Measurements from ENCODE around the gene BCAS4.
"Not testable (repeated sequence)": the region's sequence is repeated elsewhere in the genome, so short reads cannot be mapped to it uniquely, and the experiment has no call there.

The BCAS4 gene

GRCh38 chr20:50879649-50880550 is 85.0 kb downstream of the BCAS4 start:
- DNase-seq, result no peak

- DNase-seq, result not testable (repeated sequence)
These were observed 87.0 kb downstream of the BCAS4 start for GRCh38 chr20:50881759-50882424.

GRCh38 chr20:50883856-50884255 is 89.0 kb downstream of the BCAS4 start:
- DNase-seq, result no peak

GRCh38 chr20:50885068-50885467 is 90.2 kb downstream of the BCAS4 start:
- DNase-seq, result no peak

DNA sequence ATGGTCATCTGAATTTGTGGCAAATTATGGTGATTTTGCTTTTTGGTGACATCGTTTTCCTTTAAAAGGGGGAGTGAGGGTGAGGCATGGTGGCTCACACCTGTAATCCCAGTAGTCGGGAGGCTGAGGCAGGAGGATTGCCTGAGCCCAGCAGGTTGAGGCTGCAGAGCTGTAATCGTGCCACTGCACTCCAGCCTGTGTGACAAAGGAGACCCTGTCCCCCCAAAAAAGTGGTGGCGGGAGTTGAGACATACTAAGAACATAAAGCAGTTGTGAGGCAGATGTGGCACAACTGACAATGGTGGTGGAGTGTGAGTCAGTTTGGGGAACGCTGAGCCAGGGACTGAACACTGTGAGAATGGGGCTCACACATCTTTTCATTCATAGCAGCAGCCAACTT is 90.9 kb downstream of the BCAS4 start:
- no peak for DNase-seq

- no peak for DNase-seq
These were observed 91.4 kb downstream of the BCAS4 start for GRCh38 chr20:50886184-50886790.

DNA sequence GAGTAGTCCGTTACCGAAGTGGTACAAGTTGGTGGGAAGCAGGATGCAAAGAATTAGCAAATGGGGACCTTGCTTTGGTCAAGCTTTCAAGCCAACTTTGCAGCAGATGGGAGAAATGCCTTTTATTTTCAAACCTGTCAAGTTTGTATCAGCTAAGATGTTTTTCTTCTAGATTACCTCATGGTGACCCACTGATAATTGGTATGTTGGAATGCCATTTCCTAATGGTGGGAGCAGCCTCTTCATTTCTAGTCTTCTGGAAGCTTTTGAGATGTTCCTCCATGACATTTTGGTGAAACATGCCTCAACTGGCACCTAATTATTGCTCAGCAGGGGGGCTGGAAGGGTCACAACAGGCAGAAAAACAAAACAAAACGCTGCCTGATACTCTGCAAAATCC is 92.7 kb downstream of the BCAS4 start:
- no peak for DNase-seq

DNA sequence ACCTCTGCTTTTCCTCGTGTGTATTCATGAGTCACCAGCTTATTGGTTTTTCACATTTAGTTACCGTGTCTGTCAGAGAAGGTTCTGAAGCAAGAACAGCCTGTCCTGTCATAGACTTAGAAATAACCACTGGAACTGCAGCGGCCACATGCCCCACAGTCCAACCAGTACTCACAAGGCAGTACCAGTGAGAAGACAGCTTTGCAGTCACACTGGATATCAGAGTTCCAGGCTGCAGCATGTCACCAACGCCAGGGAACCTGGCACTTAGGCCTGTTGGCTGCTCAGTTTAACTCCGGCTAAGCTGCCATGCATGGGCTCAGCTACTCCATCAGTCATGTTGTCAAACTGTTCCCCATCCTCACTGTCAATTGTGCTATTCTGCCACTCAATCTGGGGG is 96.3 kb downstream of the BCAS4 start:
- no peak for DNase-seq

DNA sequence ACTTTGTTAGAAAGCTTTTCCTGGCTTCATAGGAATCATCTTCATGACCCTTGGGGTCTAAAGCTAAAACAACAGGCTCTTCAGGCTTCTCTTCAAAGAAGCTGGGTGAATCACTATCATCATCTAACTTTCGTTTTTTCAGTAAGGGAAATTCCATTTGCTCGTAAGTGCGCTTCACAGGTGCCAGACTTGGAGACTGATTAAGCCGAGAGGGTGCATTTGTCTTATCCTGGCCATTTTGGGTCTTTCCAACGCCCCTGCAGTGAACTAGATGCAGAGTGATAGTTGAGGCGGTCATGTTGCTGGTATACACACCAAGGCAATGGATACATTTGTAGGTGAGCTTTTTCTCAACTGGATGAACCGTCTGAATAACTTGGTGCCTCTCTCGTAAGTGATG is 97.5 kb downstream of the BCAS4 start:
- DNase-seq, result no peak

- DNase-seq, result no peak
These were observed 98.8 kb downstream of the BCAS4 start for GRCh38 chr20:50893620-50894019.

- no peak for DNase-seq
These were observed 100.4 kb downstream of the BCAS4 start for GRCh38 chr20:50895111-50895830.

- peak; percentile 20 for DNase-seq
These were observed 103.6 kb downstream of the BCAS4 start for GRCh38 chr20:50898475-50898874.

DNA sequence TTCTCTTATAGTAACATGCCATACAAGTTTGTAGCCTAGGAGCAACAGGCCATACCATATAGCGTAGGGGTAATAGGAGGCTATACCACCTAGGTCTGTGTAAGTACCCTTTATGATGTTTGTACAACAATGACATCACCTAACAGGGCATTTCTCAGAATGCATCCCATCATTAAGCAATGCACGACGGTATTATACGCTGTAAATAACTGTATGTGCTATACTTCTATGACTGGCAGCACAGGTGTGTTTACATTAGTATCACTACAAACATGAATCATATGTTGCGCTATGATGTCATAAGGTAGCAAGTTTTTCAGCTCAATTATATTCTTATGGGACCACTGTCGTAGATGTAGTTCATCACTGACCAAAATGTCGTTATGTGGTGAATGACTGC is 105.4 kb downstream of the BCAS4 start:
- DNase-seq, result no peak

DNA sequence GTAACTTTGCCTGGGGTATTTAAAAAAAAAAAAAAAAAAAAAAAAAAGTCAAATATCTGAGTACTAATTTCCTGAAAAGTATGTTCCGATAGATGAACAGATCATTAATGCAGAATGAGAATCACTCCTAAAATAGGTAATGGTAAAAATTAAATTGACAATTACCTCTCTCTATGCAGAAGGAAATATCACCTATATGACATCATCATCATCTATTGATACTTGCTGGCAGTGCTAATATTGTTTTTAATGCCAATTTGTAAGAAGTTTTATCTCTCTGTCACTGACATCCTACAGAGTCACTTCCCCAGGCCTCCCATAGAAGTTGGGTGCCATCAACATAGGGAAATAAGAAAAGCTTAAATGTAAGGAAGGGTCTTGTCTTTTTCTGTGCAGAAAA is 106.4 kb downstream of the BCAS4 start:
- DNase-seq, result no peak

DNA sequence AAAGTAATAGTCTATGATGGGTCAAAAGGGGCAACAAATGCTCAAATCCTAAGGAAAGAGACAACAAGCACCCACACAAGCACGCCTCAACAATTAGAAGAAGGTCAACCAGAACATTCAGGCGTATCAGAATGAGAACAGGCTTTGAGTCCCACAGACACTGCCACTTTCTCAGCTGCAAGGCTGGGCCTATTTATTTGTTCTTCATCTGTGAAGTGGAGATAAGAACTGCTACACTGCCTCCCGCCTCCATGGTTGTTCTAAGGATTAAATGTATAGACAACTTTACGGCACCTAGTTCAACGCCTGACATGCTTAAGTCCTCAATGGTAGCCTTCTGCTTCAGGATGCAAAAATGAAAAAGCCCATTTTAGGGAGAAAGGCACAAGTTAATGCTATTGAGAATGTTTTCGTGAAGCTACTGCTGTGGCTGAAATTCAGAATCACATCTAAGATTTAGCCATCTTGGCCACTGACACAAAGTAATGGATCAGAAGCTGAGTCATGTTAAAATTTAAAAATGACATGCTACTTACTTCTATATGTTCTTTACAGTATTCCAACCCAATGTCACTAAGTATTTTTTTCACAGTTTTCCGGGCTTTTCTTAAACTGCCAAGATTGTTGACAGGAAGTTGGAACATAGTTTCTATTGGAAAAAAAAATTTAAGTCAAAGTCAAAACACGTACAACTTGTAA is 108.6 kb downstream of the BCAS4 start:
- DNase-seq, result no peak

- DNase-seq, result no peak
These were observed 109.3 kb downstream of the BCAS4 start for GRCh38 chr20:50904067-50904570.

GRCh38 chr20:50909413-50909812 is 114.6 kb downstream of the BCAS4 start:
- no peak for DNase-seq

GRCh38 chr20:50911030-50911429 is 116.2 kb downstream of the BCAS4 start:
- DNase-seq, result peak; percentile 90

GRCh38 chr20:50911716-50912115 is 116.9 kb downstream of the BCAS4 start:
- no peak for DNase-seq

- DNase-seq, result peak; percentile 82
These were observed 119.0 kb downstream of the BCAS4 start for GRCh38 chr20:50913690-50914375.

DNA sequence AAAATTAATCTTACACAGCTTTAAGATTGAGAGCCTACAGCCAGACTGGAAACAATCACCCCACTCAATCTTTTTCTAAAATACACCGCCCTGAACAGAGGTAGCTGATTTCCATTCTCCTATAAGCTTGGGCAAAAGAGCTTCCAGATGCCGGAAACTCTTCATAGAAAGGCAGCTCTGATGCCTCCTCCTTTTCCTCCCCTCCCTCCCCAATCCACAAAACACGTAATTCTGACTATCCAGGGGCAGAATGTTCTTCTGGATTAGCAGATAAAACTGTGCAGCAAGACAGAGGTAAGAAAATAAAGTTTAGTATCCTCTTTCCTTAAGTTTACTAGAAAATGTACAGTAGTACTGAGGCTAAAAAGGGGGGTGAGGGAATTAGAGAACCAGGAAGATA is 120.6 kb downstream of the BCAS4 start:
- DNase-seq, result peak; percentile 63

DNA sequence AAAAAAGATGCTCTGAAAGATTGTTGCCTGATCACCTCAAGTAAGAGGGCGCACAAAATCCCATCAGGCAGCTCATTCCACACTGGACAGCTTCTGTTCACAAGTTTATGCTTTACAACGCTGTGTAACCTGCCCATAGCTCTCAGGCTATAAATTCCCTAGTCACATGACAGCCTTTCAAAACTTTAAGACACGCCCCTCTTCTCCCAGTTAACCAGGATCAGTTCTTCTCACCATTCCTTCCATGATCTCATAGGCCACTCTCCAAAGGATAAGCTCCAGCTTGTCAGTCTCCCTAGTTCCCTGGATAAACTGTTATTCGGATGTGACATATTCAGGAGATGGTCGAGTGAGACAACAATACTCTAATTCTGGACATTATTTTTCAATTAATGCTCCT is 121.4 kb downstream of the BCAS4 start:
- peak; percentile 50 for DNase-seq

Measured in fibroblast of skin of right biceps (primary cell).